ENCODE data around the gene YAE1.

GRCh38 chr7:39531818-39532217, 34.4 kb upstream of the YAE1 start:
- TF ChIP-seq CTCF (IDR thresholded peaks at IDR 0.05): no peak
- TF ChIP-seq POLR2A (IDR thresholded peaks at IDR 0.05): no peak
